Activated T-cell treated with anti-CD3 and anti-CD28 coated beads, Interleukin-2, amount 50 U/mL, for 72 hours (primary cell): ENCODE measurements around the gene CIITA. TPM values are rescaled to one million over a fixed set of nuclear protein-coding genes. Genes with fewer than 3 reads are reported as not detected.

ENCODE experiments used
- ATAC-seq, 2 donors: fragments of 150-1000 bp; cut with Tn5 transposase; replicated peaks in 1 of 2; 2 replicates each; pipeline ENCODE4 v1.10.0; 2021; ENCODE audit warnings: moderate library complexity in 2 of 2, mild to moderate bottlenecking in 1 of 2
- DNase-seq, 2 donors: peaks; one replicate each; pipeline ENCODE4 v3.0.0; 2021 to 2022; ENCODE audit warnings: mixed read lengths in 1 of 2
- H3K27ac Mint-ChIP-seq: one replicate; pipeline ENCODE4 v1.8.0; 2022; ENCODE audit warnings: mild to moderate bottlenecking, moderate library complexity, mixed read lengths
- H3K27me3 Mint-ChIP-seq: one replicate; pipeline ENCODE4 v1.8.0; 2022; ENCODE audit warnings: low read depth, mixed read lengths
- H3K36me3 Mint-ChIP-seq, 2 donors: one replicate each; pipeline ENCODE4 v1.8.0; 2022; ENCODE audit warnings: mixed read lengths in 2 of 2, mild to moderate bottlenecking in 1 of 2; ENCODE audit not compliant: insufficient read depth in 2 of 2
- H3K4me1 Mint-ChIP-seq: one replicate; pipeline ENCODE4 v1.8.0; 2022; ENCODE audit warnings: low read depth, mixed read lengths
- H3K4me3 Mint-ChIP-seq, 2 donors: one replicate each; pipeline ENCODE4 v1.8.0; 2022; ENCODE audit warnings: mild to moderate bottlenecking in 2 of 2, mixed read lengths in 2 of 2, moderate library complexity in 2 of 2
- H3K9me3 Mint-ChIP-seq, 2 donors: one replicate each; pipeline ENCODE4 v1.8.0; 2022; ENCODE audit warnings: mixed read lengths in 2 of 2
- total RNA-seq, 2 donors: library from RNA; stranded (reverse); gene quantifications; one replicate each; pipeline ENCODE4 v1.2.3, GENCODE V29; 2022

Gene CIITA
- total RNA-seq, 2 donors from 2014 or later = 3.1 to 7.2 TPM

GRCh38 chr16:10859020-10859419 lies 18.0 kb upstream of the CIITA start:
- DNase-seq = no peak
- Mint-ChIP-seq H3K36me3 (peaks cover 2 to 7% of the 10 kb centered on the region in 2 donors), H3K4me3 (no peak overlapping the region), H3K27ac (peak overlapping the region; percentile 43), H3K27me3 (peaks cover 37% of the 10 kb centered on the region), H3K9me3 (peaks cover 3 to 8% of the 10 kb centered on the region in 2 donors), H3K4me1 (peaks cover 6% of the 10 kb centered on the region)
- no peak for ATAC-seq

GRCh38 chr16:10859658-10860057 lies 17.3 kb upstream of the CIITA start:
- Mint-ChIP-seq H3K4me3 (no peak overlapping the region), H3K9me3 (peaks cover 3 to 8% of the 10 kb centered on the region in 2 donors), H3K27me3 (peaks cover 41% of the 10 kb centered on the region), H3K4me1 (peaks cover 6% of the 10 kb centered on the region), H3K36me3 (peaks cover 2 to 7% of the 10 kb centered on the region in 2 donors), H3K27ac (peak overlapping the region; percentile 43)
- DNase-seq (no peak), ATAC-seq (peak; percentile 44 to 64)

DNA sequence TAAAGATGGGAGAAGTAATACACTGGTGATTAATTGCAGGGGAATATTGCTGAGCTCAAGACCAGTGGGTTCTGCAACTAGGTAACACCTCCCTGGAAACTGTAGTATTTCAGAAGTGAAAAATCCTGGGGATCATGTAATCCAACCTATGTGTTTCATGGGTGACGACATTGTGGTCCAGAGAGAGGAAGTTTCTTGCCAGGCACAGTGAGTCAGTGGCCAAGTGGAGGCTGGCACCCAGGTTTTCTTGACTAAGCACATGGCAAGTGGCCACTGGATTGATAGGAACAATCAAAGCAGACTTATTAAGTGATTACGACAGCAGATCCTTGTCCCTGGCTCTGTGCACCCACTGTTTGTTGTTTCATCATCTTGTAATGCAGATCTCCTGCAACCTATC lies 14.6 kb upstream of the CIITA start:
- peaks cover 6% of the 10 kb centered on the region for H3K4me1 Mint-ChIP-seq
- DNase-seq (no peak), ATAC-seq (peak; percentile 34 to 67)
- peaks cover 63% of the 10 kb centered on the region for H3K27me3 Mint-ChIP-seq
- H3K27ac Mint-ChIP-seq = no peak overlapping the region
- peaks cover 3 to 8% of the 10 kb centered on the region in 2 donors for H3K9me3 Mint-ChIP-seq
- H3K36me3 Mint-ChIP-seq = peaks cover 2 to 7% of the 10 kb centered on the region in 2 donors
- no peak overlapping the region for H3K4me3 Mint-ChIP-seq

- Mint-ChIP-seq H3K4me3 (no peak overlapping the region), H3K27me3 (peaks cover 71% of the 10 kb centered on the region), H3K9me3 (no peaks in the 10 kb centered on the region), H3K36me3 (peaks cover 0 to 3% of the 10 kb centered on the region in 2 donors), H3K4me1 (peaks cover 41% of the 10 kb centered on the region), H3K27ac (no peak overlapping the region)
- DNase-seq (no peak), ATAC-seq (no peak)
Observed at GRCh38 chr16:10865991-10866966, 10.7 kb upstream of the CIITA start.

DNA sequence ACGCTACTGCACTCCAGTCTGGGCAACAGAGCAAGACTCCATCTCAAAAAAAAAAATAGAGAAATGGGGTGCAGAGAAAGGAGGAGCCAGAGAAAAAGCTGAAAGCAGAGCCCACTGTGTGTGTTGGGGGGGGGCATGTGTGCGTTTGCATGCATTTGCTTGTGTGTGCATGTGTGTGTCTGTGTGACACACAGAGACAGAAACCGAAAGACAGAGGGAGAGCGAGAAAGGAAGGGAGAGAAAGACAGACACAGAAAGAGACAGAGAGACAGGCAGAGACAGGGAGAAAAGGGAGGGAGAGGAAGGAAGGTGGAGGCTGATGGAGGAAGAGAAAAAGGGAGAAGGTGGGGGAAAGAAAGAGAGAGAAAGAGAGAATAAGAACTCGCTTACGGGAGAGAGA lies 9.8 kb upstream of the CIITA start:
- H3K9me3 Mint-ChIP-seq = no peaks in the 10 kb centered on the region
- no peak overlapping the region for H3K27ac Mint-ChIP-seq
- no peak for DNase-seq
- H3K4me1 Mint-ChIP-seq = peaks cover 47% of the 10 kb centered on the region
- no peak overlapping the region for H3K4me3 Mint-ChIP-seq
- H3K27me3 Mint-ChIP-seq = peaks cover 65% of the 10 kb centered on the region
- no peak for ATAC-seq
- peaks cover 0 to 3% of the 10 kb centered on the region in 2 donors for H3K36me3 Mint-ChIP-seq

DNA sequence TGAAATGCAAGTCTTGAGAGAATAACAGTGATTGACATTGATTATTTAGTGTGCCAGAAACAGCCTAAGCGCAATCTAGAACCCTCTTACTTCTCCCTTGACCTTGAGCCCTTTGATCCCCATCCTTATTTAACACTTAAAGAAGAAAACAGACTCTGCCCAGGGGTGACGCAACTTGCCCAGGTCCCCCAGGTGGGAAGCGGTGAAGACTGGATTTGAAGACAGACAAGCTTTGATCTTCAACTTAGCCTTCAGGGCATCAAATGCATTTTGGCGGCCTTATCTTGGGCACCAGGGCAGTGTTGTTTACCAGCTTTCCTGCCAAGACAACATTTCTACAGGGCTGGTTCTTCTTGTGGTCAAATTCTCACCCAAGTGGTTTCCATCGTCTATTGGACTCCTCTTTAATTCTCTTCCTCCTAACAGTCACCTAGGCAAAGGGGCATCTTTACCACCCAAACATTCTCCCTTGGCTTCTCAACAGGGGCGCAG lies 8.9 kb upstream of the CIITA start:
- ATAC-seq (no peak), DNase-seq (no peak)
- H3K4me3 Mint-ChIP-seq = no peak overlapping the region
- no peak overlapping the region for H3K27ac Mint-ChIP-seq
- peaks cover 49% of the 10 kb centered on the region for H3K4me1 Mint-ChIP-seq
- H3K36me3 Mint-ChIP-seq = peaks cover 0 to 3% of the 10 kb centered on the region in 2 donors
- H3K9me3 Mint-ChIP-seq = no peaks in the 10 kb centered on the region
- peaks cover 65% of the 10 kb centered on the region for H3K27me3 Mint-ChIP-seq

DNA sequence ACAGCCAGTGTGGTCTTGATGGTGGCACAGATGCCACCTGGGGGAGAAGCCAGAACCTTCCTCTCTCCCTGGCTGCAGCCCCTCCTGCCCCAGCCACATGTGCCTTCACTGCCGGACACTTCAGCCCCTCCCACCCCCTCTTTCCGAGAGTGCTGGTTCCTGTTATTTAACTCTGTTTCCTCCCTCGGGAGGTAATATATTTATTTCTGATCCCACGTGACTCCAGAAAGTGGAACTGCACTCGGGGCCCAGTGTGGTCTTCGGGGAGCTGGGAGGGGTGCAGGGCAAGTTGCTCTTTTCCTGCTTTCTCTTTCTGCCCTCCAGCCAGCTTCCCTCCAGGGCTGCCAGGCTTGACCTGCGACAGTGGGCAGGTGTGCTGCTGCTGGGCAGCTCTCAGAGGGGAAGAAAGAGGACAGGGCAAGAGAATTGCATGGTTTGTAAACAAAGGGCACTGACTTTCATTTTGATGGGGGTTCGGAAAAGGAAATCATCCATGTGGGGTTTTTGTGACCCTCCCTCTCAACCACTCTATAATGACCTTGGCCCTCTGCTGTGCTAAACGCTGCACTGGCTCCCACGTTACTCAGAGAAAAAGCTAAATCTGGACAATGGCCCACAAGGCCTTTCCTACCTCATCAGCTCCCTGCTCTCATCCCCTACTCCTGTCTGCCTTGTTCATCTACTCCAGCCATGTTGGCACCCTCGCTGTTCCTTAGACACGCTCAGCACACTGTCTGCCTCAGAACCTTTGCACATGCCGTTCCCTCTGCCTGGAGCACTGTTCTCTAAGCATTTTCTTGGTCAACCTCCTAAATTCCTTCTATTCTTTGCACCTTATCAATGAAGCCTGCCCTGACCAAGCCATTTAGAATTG lies 8.2 kb upstream of the CIITA start:
- H3K4me1 Mint-ChIP-seq = peaks cover 49% of the 10 kb centered on the region
- peak overlapping the region; percentile 29 to 37 for H3K4me3 Mint-ChIP-seq
- DNase-seq = no peak
- peaks cover 0 to 3% of the 10 kb centered on the region in 2 donors for H3K36me3 Mint-ChIP-seq
- H3K27me3 Mint-ChIP-seq = peaks cover 66% of the 10 kb centered on the region
- H3K9me3 Mint-ChIP-seq = no peaks in the 10 kb centered on the region
- ATAC-seq = no peak
- no peak overlapping the region for H3K27ac Mint-ChIP-seq

- Mint-ChIP-seq H3K36me3 (peaks cover 0 to 3% of the 10 kb centered on the region in 2 donors), H3K4me1 (peaks cover 61% of the 10 kb centered on the region), H3K4me3 (peak overlapping the region; percentile 71 to 73), H3K27ac (peak overlapping the region; percentile 18), H3K9me3 (no peaks in the 10 kb centered on the region), H3K27me3 (peaks cover 70% of the 10 kb centered on the region)
- peak; percentile 71 to 72 for ATAC-seq
- peak; percentile 54 for DNase-seq
Observed at GRCh38 chr16:10870137-10870776, 6.7 kb upstream of the CIITA start.

DNA sequence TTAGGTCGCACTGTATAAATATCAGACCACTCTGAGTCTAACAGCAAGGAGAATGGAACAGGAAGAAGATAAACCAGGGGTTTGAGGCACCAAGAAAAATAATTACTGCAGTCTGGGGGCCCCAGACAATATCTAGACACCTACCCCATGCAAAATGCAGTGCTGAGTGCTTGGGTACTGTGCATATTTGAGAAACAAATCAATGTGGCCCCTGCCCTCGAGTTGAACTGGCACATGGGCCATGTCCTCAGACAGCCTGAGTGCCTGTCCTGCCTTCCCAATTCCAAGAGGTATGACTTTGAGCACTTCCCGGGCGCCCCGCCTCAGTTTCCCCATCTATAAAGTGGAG lies 6.2 kb upstream of the CIITA start:
- DNase-seq (no peak), ATAC-seq (peak; percentile 5 to 33)
- peak overlapping the region; percentile 68 for H3K27ac Mint-ChIP-seq
- peaks cover 0 to 3% of the 10 kb centered on the region in 2 donors for H3K36me3 Mint-ChIP-seq
- peak overlapping the region; percentile 71 to 73 for H3K4me3 Mint-ChIP-seq
- peaks cover 66% of the 10 kb centered on the region for H3K4me1 Mint-ChIP-seq
- H3K9me3 Mint-ChIP-seq = no peaks in the 10 kb centered on the region
- peaks cover 75% of the 10 kb centered on the region for H3K27me3 Mint-ChIP-seq

DNA sequence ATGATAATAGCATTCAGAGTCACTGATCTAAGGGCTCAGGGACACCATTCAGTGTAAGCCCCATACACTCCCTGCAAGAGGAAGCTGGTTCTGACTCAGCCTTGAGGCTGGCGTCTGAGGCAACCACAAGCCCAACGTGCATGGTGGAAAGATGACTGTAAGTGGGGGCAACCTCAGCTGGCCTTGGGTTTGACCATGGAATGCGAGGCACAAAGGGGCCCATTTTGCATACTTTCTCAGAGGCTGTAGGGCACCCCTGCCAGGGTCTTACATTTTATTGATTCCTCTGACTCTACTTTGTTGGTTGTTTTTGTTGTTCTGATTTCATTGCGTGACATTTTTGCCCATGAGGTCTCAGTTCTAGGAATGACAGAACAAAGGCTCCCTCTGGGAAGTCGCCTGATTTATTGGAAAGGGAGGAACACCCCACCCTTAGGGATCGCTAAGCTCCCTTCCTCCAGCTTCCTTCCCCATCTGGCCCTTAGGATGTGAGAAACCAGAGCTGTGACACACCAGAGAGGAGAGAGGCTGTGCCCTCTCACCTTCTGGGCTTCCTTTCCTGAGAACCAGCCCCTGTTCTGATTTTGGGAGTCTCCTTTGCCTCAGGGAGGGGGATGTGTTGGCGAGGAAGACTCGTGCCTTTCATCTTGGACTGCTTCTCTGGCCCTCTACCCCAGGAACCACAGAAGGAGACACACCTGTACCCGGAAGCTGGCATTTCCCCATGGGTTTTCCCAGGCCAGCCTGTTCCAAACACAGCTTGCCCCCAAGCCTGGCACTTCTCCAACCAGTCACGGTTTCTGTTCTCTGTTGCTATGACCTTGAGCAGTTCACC lies 5.6 kb upstream of the CIITA start:
- peak; percentile 86 to 90 for ATAC-seq
- H3K27me3 Mint-ChIP-seq = peaks cover 75% of the 10 kb centered on the region
- H3K27ac Mint-ChIP-seq = peak overlapping the region; percentile 68
- DNase-seq = peak; percentile 85 to 87
- peaks cover 0 to 3% of the 10 kb centered on the region in 2 donors for H3K36me3 Mint-ChIP-seq
- H3K4me3 Mint-ChIP-seq = peak overlapping the region; percentile 71 to 73
- peaks cover 72% of the 10 kb centered on the region for H3K4me1 Mint-ChIP-seq
- H3K9me3 Mint-ChIP-seq = no peaks in the 10 kb centered on the region

- Mint-ChIP-seq H3K27ac (peak overlapping the region; percentile 39), H3K27me3 (peaks cover 85% of the 10 kb centered on the region), H3K36me3 (peaks cover 2% of the 10 kb centered on the region in 2 donors), H3K9me3 (no peaks in the 10 kb centered on the region), H3K4me3 (peak overlapping the region in 1 of 2 donors; percentile 86), H3K4me1 (peaks cover 83% of the 10 kb centered on the region)
- ATAC-seq (no peak), DNase-seq (no peak)
Observed at GRCh38 chr16:10876315-10876714, 687 bp upstream of the CIITA start.

DNA sequence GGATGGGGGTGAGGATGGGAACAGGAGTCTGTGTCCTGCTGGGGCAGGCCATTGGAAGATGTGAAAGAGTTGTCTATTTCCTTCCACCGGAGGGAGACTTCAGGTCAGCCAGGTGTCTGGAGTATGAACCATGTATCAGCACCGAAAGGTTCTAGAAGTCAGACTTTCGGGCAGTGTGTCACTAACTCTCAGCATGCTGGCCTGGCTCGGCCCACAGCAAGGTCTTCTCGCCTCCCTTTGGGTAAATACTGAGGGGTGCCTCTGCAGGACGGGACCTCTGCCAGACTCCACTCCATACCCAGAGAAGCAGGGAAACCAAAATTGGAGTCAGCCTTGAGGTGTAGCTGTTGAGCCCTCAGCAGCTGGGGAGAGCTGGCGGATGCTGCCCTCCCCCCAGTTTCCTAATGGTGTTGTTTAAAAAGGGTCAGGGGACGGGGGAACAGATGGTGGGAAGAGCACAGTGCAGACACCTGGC lies 507 bp downstream of the CIITA start:
- no peak for DNase-seq
- H3K27ac Mint-ChIP-seq = no peak overlapping the region
- peaks cover 91% of the 10 kb centered on the region for H3K27me3 Mint-ChIP-seq
- peaks cover 2% of the 10 kb centered on the region in 2 donors for H3K36me3 Mint-ChIP-seq
- ATAC-seq = no peak
- peaks cover 79% of the 10 kb centered on the region for H3K4me1 Mint-ChIP-seq
- no peaks in the 10 kb centered on the region for H3K9me3 Mint-ChIP-seq
- H3K4me3 Mint-ChIP-seq = peak overlapping the region; percentile 86 to 93
